ENCODE data around the gene LRRFIP1.

DNA sequence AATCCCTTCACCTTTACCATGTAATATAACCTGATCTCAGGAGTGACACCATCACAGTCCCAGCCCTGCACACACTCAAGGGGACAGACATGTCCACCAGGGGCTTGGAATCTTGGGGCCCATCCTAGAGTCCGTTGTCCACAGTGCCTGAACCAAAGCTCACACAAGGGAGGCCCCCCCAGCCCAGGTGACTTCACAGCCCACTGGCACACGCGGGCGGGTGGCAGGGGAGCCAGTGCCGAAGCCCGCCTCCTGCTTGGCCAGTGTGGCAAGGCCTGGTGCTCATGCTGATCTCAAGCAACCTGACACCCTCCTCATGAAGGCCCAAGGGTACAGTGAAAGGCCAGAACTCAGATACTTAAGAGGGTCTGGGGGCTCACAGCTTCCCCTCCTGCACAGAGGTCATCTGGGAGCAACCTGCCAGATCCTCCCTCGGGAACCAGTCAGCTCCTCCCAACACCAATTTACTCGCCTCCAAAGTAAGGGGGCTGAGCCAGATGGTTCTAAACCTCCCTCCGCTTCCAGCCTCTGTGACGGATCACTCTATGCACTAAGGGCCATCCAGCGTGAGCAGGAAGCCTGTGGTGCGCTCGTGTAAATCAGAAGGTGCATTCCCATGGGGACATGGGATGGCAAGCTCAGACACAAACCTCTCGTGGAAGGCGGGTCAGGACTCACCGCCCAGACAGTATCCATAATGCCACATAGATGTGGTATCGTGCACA, 33.6 kb upstream of the LRRFIP1 start:
- TF ChIP-seq, protein P1, sequence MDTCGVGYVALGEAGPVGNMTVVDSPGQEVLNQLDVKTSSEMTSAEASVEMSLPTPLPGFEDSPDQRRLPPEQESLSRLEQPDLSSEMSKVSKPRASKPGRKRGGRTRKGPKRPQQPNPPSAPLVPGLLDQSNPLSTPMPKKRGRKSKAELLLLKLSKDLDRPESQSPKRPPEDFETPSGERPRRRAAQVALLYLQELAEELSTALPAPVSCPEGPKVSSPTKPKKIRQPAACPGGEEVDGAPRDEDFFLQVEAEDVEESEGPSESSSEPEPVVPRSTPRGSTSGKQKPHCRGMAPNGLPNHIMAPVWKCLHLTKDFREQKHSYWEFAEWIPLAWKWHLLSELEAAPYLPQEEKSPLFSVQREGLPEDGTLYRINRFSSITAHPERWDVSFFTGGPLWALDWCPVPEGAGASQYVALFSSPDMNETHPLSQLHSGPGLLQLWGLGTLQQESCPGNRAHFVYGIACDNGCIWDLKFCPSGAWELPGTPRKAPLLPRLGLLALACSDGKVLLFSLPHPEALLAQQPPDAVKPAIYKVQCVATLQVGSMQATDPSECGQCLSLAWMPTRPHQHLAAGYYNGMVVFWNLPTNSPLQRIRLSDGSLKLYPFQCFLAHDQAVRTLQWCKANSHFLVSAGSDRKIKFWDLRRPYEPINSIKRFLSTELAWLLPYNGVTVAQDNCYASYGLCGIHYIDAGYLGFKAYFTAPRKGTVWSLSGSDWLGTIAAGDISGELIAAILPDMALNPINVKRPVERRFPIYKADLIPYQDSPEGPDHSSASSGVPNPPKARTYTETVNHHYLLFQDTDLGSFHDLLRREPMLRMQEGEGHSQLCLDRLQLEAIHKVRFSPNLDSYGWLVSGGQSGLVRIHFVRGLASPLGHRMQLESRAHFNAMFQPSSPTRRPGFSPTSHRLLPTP (IDR thresholded peaks at IDR 0.05; ENCODE audit: borderline replicate concordance, extremely low read depth, insufficient read length), result no peak
- TF ChIP-seq SMARCC2 (IDR thresholded peaks at IDR 0.05; ENCODE audit: low read depth), result no peak
- TF ChIP-seq, protein P2, sequence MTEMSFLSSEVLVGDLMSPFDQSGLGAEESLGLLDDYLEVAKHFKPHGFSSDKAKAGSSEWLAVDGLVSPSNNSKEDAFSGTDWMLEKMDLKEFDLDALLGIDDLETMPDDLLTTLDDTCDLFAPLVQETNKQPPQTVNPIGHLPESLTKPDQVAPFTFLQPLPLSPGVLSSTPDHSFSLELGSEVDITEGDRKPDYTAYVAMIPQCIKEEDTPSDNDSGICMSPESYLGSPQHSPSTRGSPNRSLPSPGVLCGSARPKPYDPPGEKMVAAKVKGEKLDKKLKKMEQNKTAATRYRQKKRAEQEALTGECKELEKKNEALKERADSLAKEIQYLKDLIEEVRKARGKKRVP (CRISPR knock-in tag; IDR thresholded peaks at IDR 0.05), result no peak

Measured in K562 (cell line).